ENCODE results near the gene ZNF430. TPM values are rescaled to one million over a fixed set of nuclear protein-coding genes. Genes with fewer than 3 reads are reported as not detected.

Gene ZNF430
- 15.4 and 17.8 TPM in 2 replicates for total RNA-seq

DNA sequence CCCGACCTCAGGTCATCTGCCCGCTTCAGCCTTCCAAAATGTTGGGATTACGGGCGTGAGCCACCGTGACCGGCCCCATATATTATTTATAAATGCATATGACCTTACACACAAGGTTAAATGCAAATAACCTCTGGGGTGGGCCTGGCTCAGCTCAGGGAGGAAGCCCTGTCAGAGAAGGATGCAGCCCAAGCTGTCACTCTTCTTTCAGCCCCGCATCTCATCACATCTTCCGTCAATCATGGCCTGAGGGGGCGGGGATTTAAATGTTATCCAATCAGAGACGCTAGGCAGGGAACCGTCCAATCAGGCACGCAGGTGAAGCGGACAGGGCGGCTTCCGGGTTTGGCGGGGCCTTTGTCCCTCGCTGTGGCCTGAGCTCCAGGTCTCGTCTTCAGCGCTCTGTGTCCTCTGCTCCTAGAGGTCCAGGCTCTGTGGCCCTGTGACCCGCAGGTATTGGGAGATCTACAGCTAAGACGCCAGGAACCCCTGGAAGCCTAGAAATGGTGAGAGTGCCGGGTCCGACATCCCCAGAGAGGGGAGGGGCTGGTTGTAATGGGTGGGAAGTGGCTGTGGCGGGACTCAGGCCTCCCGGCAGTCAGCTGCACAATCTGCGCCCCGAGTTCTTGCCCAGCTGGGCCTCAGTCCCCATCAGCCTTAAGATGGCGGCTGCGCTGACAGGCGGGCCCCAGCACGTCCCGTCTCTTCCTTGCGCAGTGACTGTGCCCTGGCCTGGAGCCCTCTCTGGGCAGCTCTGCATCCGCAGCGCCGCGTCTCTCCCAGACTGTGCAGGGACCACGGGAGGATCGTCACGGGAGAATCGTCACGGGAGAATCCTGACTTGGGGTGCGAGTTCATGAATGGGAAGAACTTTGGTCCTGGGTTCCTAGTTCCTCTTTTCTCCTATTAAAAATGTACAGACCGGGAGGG lies at the start of gene ZNF430:
Gene ZNF430 (plus strand): TSS at position 360 of the 930 bp plus-strand sequence. CDS start 144 bp downstream, at position 504.

DNA sequence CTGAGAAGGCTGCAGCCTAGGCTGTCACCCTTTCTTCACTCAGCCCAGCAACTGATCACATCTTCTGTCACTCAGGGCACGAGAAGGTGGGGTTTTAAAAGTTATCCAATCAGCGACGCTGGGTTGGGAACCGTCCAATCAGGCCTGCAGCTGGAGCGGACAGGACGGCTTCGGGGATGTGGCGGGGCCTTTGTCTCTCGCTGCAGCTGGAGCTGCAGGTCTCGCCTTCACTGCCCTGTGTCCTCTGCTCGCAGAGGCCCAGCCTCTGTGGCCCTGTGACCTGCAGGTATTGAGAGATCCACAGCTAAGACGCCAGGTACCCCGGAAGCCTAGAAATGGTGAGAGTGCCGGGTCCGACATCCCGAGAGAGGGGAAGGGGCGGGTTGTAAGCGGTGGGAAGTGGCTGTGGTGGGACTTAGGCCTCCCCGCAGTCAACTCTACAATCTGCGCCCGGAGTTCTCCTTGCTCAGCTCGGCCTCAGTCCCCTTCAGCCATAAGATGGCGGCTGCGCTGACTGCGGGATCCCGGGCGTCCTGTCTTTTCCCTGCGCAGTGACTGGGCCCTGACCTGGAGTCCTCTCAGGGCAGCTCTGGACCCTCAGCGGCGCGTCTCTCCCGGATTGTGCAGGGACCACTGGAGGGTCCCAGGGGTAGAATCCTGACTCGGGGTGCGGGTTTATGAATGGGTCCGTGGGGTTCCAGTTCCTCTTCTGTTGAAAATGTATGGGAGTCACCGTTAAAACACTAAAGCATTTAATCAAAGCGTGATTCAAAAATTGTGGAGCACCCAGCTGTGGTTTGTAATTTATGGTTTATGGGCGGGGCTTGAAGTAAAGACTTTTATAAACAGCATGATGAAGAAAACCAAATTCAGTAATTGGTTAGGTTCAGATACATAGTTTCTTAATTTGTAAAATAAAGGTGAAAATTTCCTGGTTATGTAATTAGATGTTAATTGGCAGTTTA lies 61.8 kb downstream of the ZNF430 start, which contains the start of gene ZNF714:
Gene ZNF714 (plus strand): TSS at position 193 of the 965 bp plus-strand sequence. CDS start 16,066 bp downstream, outside the sequence.

Small RNAs within 50 kb of the gene (small RNA-seq; reads per million reads assigned to genes)
- gene AC008739.3 = not detected

Other genes starting within 250 kb of the ZNF430 start
- gene ZNF66, start 244.4 kb upstream of the ZNF430 start, total RNA-seq = 4.3 and 4.8 TPM in 2 replicates
- 7.7 and 8.0 TPM in 2 replicates for gene ZNF85, start 97.4 kb upstream of the ZNF430 start, total RNA-seq
- gene ZNF714, start 61.5 kb downstream of the ZNF430 start, total RNA-seq = 10.8 and 11.0 TPM in 2 replicates
- gene ZNF431, start 121.4 kb downstream of the ZNF430 start, total RNA-seq = 3.3 and 4.3 TPM in 2 replicates